ENCODE data around the gene AXIN1. TPM values are rescaled to one million over a fixed set of nuclear protein-coding genes. Genes with fewer than 3 reads are reported as not detected.

AXIN1 gene
- total and polyA plus RNA-seq, 9 of the 15 experiments (the other 6 are each of a cell fraction or from before 2014, with no cell fraction given), result 0.42 to 58.0 (median 25.9) TPM

- TF ChIP-seq POLR2G (IDR thresholded peaks at IDR 0.05; ENCODE audit: low read depth, low read length) (peak; percentile 4; the same call in 1 of the 2 replicates), CBFA2T3 (IDR thresholded peaks at IDR 0.05) (0 out of 2 replicates have a peak, but pooled peaks have one; percentile 11), ZNF766 (CRISPR knock-in tag; conservative IDR thresholded peaks at IDR 0.05) (no peak), ZNF511 (CRISPR knock-in tag; IDR thresholded peaks at IDR 0.05) (no peak), ZNF592 (IDR thresholded peaks at IDR 0.05) (0 out of 2 replicates have a peak, but pooled peaks have one; percentile 25), MAZ (CRISPR knock-in tag; conservative IDR thresholded peaks at IDR 0.05 in 1 of 2, IDR thresholded peaks at IDR 0.05 in 1 of 2) (0 out of 4 replicates have a peak, but pooled peaks of 1 of the 2 experiments have one; percentile 7), SLC30A9 (CRISPR knock-in tag; IDR thresholded peaks at IDR 0.05) (no peak), DPF2 (IDR thresholded peaks at IDR 0.05) (no peak), RBFOX2 (IDR thresholded peaks at IDR 0.05; ENCODE audit: low read depth, low read length) (0 out of 2 replicates have a peak, but pooled peaks have one; percentile 29), MBD1 (CRISPR knock-in tag; IDR thresholded peaks at IDR 0.05) (no peak), TAF1 (IDR thresholded peaks at IDR 0.05; ENCODE audit: control insufficient read depth, extremely low read depth, insufficient read depth, low read length, severe bottlenecking) (no peak), CTCFL (IDR thresholded peaks at IDR 0.05; ENCODE audit: borderline replicate concordance, insufficient read depth, low read depth, low read length, poor library complexity, severe bottlenecking) (no peak), THAP12 (CRISPR knock-in tag; IDR thresholded peaks at IDR 0.05) (no peak), SAFB (IDR thresholded peaks at IDR 0.05; ENCODE audit: borderline replicate concordance, low read depth, low read length) (no peak)
Measured at GRCh38 chr16:399340-400019, 47.0 kb upstream of the AXIN1 start (continued).

Measured in K562 (cell line).